WERI-Rb-1 (cell line): ENCODE data around the gene ITPK1.

ENCODE experiments used
- DNase-seq: peaks from one replicate; pipeline ENCODE4 v3.0.0-alpha.2; 2020
- H3K27ac ChIP-seq: fragments of 250-450 bp; sonication (Bioruptor Pico); 2 replicates; pipeline ENCODE4 v1.5.1; 2020; ENCODE audit warnings: mild to moderate bottlenecking, moderate library complexity
- H3K27me3 ChIP-seq: fragments of 250-450 bp; sonication (Bioruptor Pico); 2 replicates; pipeline ENCODE4 v1.5.1; 2021; ENCODE audit warnings: mild to moderate bottlenecking, low read depth, moderate library complexity; ENCODE audit not compliant: insufficient read depth, severe bottlenecking
- H3K36me3 ChIP-seq: fragments of 250-450 bp; sonication (Bioruptor Pico); 2 replicates; pipeline ENCODE4 v1.5.1; 2020; ENCODE audit warnings: mild to moderate bottlenecking, moderate library complexity
- H3K4me3 ChIP-seq: 2 replicates; pipeline ENCODE4 v1.5.1; 2011; ENCODE audit warnings: low read depth, mild to moderate bottlenecking, control low read depth, low read length
- H3K9me3 ChIP-seq: fragments of 250-450 bp; sonication (Bioruptor Pico); 2 replicates; pipeline ENCODE4 v1.5.1; 2021; ENCODE audit warnings: mild to moderate bottlenecking, moderate library complexity; ENCODE audit not compliant: severe bottlenecking
- CTCF ChIP-seq: IDR thresholded peaks from 2 replicates; pipeline ENCODE4 v1.5.1; 2011; ENCODE audit warnings: low read depth, mild to moderate bottlenecking, control low read depth, inconsistent platforms, low read length

Gene ITPK1

GRCh38 chr14:92960706-92961566 is 154.8 kb downstream of the ITPK1 start:
- Histone ChIP-seq H3K27ac (peak overlapping the region; percentile 83), H3K9me3 (no peaks in the 10 kb centered on the region), H3K4me3 (no peak overlapping the region), H3K27me3 (no peaks in the 10 kb centered on the region), H3K36me3 (peaks cover 29% of the 10 kb centered on the region)
- no peak for TF ChIP-seq CTCF
- no peak for DNase-seq

- TF ChIP-seq CTCF: no peak
- no peak overlapping the region for H3K4me3 ChIP-seq
These were observed 155.7 kb downstream of the ITPK1 start for GRCh38 chr14:92959761-92960680.

GRCh38 chr14:92959189-92959531 is 156.6 kb downstream of the ITPK1 start:
- no peak for TF ChIP-seq CTCF
- H3K9me3 ChIP-seq: no peaks in the 10 kb centered on the region
- H3K4me3 ChIP-seq: no peak overlapping the region
- no peaks in the 10 kb centered on the region for H3K27me3 ChIP-seq
- H3K36me3 ChIP-seq: peaks cover 29% of the 10 kb centered on the region
- DNase-seq: peak; percentile 95
- peak overlapping the region; percentile 83 for H3K27ac ChIP-seq

More at GRCh38 chr14:92959761-92960680, 155.7 kb downstream of the ITPK1 start:
- DNase-seq: peak; percentile 52
- peaks cover 29% of the 10 kb centered on the region for H3K36me3 ChIP-seq
- no peaks in the 10 kb centered on the region for H3K9me3 ChIP-seq
- H3K27ac ChIP-seq: peak overlapping the region; percentile 83
- no peaks in the 10 kb centered on the region for H3K27me3 ChIP-seq

- no peak for DNase-seq
- no peaks in the 10 kb centered on the region for H3K9me3 ChIP-seq
- H3K4me3 ChIP-seq: no peak overlapping the region
- TF ChIP-seq CTCF: no peak
- H3K27ac ChIP-seq: peak overlapping the region; percentile 83
- peaks cover 29% of the 10 kb centered on the region for H3K36me3 ChIP-seq
- no peaks in the 10 kb centered on the region for H3K27me3 ChIP-seq
These were observed 157.1 kb downstream of the ITPK1 start for GRCh38 chr14:92958373-92959188.

- H3K27me3 ChIP-seq: no peaks in the 10 kb centered on the region
- H3K36me3 ChIP-seq: peaks cover 27% of the 10 kb centered on the region
- no peak for TF ChIP-seq CTCF
- H3K27ac ChIP-seq: no peak overlapping the region
- H3K4me3 ChIP-seq: no peak overlapping the region
- no peaks in the 10 kb centered on the region for H3K9me3 ChIP-seq
- no peak for DNase-seq
These were observed 158.8 kb downstream of the ITPK1 start for GRCh38 chr14:92956961-92957360.
